Measurements from ENCODE around the gene BRD2.
A peak's percentile ranks its signal among the peaks of the same experiment; 100 is the strongest.

BRD2 gene

DNA sequence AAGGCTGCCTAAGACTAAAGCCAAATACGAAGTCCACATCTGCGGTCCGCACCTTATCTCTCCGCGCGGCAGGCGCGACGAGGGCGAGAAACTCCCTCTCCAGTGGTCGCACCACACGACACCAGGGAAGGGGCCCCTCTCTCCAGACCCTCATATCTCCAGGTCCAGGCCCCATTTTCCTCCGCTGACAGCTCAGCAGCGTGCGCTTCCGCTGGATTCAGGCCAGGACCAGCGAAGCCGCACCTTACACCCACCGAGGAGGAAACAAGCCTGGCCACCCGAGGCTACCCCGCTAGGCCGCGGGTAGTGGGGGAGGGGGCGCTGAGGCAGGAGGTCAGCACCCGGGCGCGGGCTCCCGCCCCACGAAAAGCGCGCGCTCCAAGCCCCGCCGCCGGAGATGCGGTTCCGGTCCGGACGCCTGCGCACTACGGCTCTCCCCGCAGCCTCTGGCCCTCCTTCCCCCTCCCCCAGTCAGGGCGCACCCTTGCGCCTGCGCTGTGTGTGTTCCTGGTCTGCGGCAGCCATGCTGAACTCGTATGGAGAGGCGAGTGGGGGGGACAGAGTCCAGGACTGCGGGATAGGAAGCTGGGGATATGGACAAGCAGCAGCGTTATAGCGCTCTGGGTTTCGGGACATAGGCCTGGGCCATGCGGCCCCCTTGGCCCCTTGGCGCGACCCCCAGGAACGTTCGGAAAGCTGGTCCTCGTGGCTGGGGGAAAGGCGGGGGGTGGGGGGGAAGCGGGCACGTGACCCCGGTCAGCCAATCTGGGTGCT, at the start of gene BRD2:
Gene BRD2 (plus strand): TSS at position 502 of the 774 bp plus-strand sequence. CDS start 4,305 bp downstream, outside the sequence.
- TF ChIP-seq, protein P1, sequence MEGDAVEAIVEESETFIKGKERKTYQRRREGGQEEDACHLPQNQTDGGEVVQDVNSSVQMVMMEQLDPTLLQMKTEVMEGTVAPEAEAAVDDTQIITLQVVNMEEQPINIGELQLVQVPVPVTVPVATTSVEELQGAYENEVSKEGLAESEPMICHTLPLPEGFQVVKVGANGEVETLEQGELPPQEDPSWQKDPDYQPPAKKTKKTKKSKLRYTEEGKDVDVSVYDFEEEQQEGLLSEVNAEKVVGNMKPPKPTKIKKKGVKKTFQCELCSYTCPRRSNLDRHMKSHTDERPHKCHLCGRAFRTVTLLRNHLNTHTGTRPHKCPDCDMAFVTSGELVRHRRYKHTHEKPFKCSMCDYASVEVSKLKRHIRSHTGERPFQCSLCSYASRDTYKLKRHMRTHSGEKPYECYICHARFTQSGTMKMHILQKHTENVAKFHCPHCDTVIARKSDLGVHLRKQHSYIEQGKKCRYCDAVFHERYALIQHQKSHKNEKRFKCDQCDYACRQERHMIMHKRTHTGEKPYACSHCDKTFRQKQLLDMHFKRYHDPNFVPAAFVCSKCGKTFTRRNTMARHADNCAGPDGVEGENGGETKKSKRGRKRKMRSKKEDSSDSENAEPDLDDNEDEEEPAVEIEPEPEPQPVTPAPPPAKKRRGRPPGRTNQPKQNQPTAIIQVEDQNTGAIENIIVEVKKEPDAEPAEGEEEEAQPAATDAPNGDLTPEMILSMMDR (IDR thresholded peaks at IDR 0.05; ENCODE audit: insufficient read depth, missing control alignments), result no peak
- FAIRE-seq (no peak), DNase-seq (ENCODE audit: insufficient read length, low spot score) (peak; percentile 61)

DNA sequence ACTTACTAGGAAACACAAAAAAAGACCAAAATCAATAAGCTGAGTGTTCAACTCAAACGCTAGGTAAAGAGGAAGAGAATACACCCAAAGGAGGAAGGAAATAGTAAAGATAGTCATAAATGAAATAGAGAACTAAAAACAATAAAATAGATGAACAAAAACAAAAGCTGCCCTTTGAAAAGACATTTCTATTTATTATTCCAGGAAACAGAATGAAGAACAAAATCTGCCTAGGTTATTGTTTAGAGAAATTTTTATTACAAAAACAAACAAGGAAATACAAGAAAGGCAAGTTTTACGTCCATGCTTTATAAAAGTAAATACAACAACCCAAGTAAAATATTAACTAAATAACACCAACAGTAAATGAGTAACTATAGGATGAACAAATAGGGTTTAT, 47.7 kb upstream of the BRD2 start:
- TF ChIP-seq, protein P1 (IDR thresholded peaks at IDR 0.05; ENCODE audit: insufficient read depth, missing control alignments), result no peak
- DNase-seq (ENCODE audit: insufficient read length, low spot score), result no peak
- no peak for FAIRE-seq

DNA sequence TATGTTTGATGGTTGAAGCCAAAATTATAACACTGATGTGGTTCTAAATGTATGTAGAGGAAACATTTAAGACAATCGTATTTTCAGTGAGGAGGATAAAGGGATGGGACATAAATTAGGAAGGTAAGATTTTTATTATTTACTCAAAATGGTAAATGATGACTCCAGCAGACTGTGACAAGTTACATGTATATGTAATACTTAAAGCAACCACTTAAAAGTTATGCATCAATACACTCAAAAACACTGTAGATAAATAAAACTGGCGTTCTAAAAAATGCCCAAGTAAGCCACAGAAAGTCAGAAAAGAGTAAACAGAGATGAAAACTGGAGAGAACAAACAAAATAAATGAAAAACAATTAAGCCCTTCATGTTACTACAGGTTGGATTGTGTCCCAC, 46.3 kb upstream of the BRD2 start:
- TF ChIP-seq, protein P1 (IDR thresholded peaks at IDR 0.05; ENCODE audit: insufficient read depth, missing control alignments), result no peak
- DNase-seq (ENCODE audit: insufficient read length, low spot score), result no peak
- no peak for FAIRE-seq

DNA sequence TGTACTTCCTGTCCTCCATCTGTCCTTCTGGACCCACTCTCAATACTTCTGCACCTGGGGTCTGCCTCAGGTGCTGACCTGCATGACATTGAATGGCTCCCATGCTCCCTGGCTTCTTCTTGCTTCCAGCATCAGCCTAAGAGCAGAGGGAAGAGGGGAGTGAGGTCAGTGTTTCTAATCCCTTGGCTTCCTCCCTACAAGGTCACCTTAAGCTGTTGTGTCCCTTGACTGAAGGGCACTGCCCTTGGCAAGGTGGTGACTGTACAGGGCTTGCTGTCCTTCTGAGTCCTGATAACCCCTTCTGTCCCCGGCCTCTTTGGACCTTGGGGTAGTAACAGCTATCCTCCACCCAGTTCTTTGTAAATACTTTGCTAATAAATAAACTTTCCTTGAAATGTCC, 37.2 kb upstream of the BRD2 start:
- TF ChIP-seq, protein P1 (IDR thresholded peaks at IDR 0.05; ENCODE audit: insufficient read depth, missing control alignments), result no peak
- no peak for FAIRE-seq
- DNase-seq (ENCODE audit: insufficient read length, low spot score), result no peak

DNA sequence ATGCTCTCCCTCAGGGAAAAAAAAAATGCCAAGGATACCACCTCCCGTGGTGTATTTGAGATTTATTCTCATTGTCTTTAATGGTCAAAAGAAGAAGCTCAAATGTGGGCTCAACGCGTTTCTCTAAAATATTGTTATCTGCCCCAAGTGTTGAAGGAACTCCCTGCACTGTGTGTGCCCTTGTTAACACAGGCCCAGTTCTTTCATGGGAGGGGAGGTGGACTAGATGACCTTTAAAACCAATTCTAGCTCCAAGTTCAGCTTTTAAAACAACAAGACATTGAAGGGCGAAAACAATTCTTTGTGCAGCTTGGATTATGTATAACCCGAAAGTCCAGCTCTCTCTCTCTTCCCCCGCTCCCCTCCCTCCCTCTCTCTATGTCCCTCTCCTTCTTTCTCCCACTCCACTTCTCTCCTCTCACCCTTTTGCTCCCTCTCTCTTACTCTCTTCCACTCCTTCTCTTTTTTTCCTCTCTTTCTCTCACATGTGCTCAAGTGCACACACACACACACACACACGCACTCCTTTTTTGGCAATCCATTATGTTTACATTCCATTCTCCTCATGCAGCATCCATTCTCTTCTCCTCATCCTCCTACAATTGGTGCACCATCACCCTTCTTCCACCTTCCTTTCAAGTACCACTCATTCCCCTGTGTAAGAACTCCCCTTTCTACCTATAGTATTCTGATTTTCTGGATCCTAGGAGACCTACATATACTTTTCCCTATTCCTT, 36.1 kb upstream of the BRD2 start:
- TF ChIP-seq, protein P1 (IDR thresholded peaks at IDR 0.05; ENCODE audit: insufficient read depth, missing control alignments), result no peak
- no peak for DNase-seq (ENCODE audit: insufficient read length, low spot score)
- no peak for FAIRE-seq

DNA sequence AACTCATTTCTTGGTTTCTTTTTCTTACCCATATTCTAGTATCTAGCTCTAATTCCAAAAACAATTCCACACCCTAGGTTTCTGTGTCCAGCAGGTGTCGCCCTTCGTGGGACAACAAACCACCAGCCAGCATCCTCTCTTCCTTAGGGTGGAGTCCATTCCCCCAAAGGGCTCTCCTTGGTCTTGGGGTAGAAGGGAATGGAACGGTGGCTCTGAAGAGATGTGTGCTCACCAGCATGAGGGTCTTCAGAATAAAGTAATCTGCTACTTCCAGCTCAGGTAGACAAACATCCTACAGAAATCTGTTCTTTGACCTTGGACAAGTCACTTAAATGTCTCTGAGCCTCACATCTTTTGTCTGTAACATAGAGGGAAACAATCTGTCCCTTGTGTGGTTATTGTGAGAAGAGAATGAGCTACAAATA, 34.7 kb upstream of the BRD2 start:
- DNase-seq (ENCODE audit: insufficient read length, low spot score), result no peak
- no peak for FAIRE-seq
- TF ChIP-seq, protein P1 (IDR thresholded peaks at IDR 0.05; ENCODE audit: insufficient read depth, missing control alignments), result peak; percentile 82

All from D721Med (cell line).